A673 (cell line): ENCODE measurements around the gene RAP1GDS1. TPM values are rescaled to one million over a fixed set of nuclear protein-coding genes. Genes with fewer than 3 reads are reported as not detected.

ENCODE experiments used
- BruUV-seq: library from RNA; stranded (reverse); fragments of 400-500 nt; replicated peaks from 2 replicates; lab custom pipeline; 2021; lab: Mats Ljungman, UMichigan
- CTCF ChIA-PET: fragments of 300-600 bp; sonication (Branson Sonifier 250); formaldehyde crosslinking; loops from one replicate; lab custom pipeline; 2022; ENCODE audit warnings: antibody characterized with exemption; lab: Charles Lee
- POLR2A ChIA-PET: fragments of 300-600 bp; sonication (Branson Sonifier 250); formaldehyde crosslinking; loops from one replicate; lab custom pipeline; 2022; ENCODE audit warnings: antibody characterized with exemption; ENCODE audit not compliant: low non-redundant PET; lab: Charles Lee
- DNase-seq: peaks from one replicate; pipeline ENCODE4 v3.0.0-alpha.2; 2015; ENCODE audit warnings: low spot score
- H3K27ac ChIP-seq: fragments of 200-600 bp; sonication (generic); 2 replicates; pipeline ENCODE4 v1.5.1; 2016; ENCODE audit warnings: mixed run types, low read depth, mild to moderate bottlenecking, mixed read lengths, antibody characterized with exemption, low read length; ENCODE audit not compliant: poor library complexity, severe bottlenecking
- H3K27me3 ChIP-seq: fragments of 200-600 bp; sonication (generic); replicated peaks from 2 replicates; pipeline ENCODE4 v1.6.1; 2017; ENCODE audit warnings: mixed run types, low read depth, mild to moderate bottlenecking, mixed read lengths, antibody characterized with exemption, low read length; ENCODE audit not compliant: insufficient read depth, poor library complexity
- H3K36me3 ChIP-seq: fragments of 200-600 bp; sonication (generic); 2 replicates; pipeline ENCODE4 v1.6.1; 2016; ENCODE audit warnings: mixed run types, mild to moderate bottlenecking, mixed read lengths, antibody characterized with exemption, low read length; ENCODE audit not compliant: insufficient read depth, poor library complexity, severe bottlenecking
- H3K4me1 ChIP-seq: fragments of 200-600 bp; sonication (generic); 2 replicates; pipeline ENCODE4 v1.6.1; 2017; ENCODE audit warnings: mixed run types, mild to moderate bottlenecking, mixed read lengths, antibody characterized with exemption, low read length; ENCODE audit not compliant: insufficient read depth, poor library complexity, severe bottlenecking
- H3K4me3 ChIP-seq: fragments of 200-600 bp; sonication (generic); 2 replicates; pipeline ENCODE4 v1.5.1; 2016; ENCODE audit warnings: low read depth, mixed run types, mild to moderate bottlenecking, mixed read lengths, low read length; ENCODE audit not compliant: poor library complexity, severe bottlenecking
- H3K9me3 ChIP-seq: fragments of 200-600 bp; sonication (generic); 2 replicates; pipeline ENCODE4 v1.6.1; 2016; ENCODE audit warnings: mixed run types, low read depth, mild to moderate bottlenecking, mixed read lengths, antibody characterized with exemption, low read length; ENCODE audit not compliant: poor library complexity, severe bottlenecking
- CTCF ChIP-seq: fragments of 300-800, 200-600 bp; sonication (generic); conservative IDR thresholded peaks from 2 replicates; pipeline ENCODE4 v1.5.1; 2017; ENCODE audit warnings: low read depth, mild to moderate bottlenecking, antibody characterized with exemption, low read length, moderate library complexity, mixed read lengths
- EZH2 ChIP-seq: fragments of 200-600 bp; sonication (generic); IDR thresholded peaks from 2 replicates; pipeline ENCODE4 v1.6.1; 2017; ENCODE audit warnings: borderline replicate concordance, low read depth, mild to moderate bottlenecking, mixed read lengths, antibody characterized with exemption, low read length; ENCODE audit not compliant: poor library complexity, severe bottlenecking
- intact Hi-C: fragments of 100-400 bp; cut with micrococcal nuclease; formaldehyde crosslinking; loops from one replicate; pipeline ENCODE4 v1.10.0; 2022; ENCODE audit not compliant: unreplicated experiment
- total RNA-seq: library from RNA; stranded (reverse); gene quantifications from 2 replicates; pipeline ENCODE4 v1.2.3, GENCODE V29; 2021

RAP1GDS1 gene
- total RNA-seq, 1 experiment from 2014 or later, result 44.5 TPM

- H3K4me3 ChIP-seq, result no peak overlapping the region
- no peaks in the 10 kb centered on the region for H3K27me3 ChIP-seq
- peaks cover 6% of the 10 kb centered on the region for H3K4me1 ChIP-seq
- BruUV-seq, result no TSS peak
- no peaks in the 10 kb centered on the region for H3K9me3 ChIP-seq
- no peak overlapping the region for H3K27ac ChIP-seq
- intact Hi-C loops, result no loop called here
- H3K36me3 ChIP-seq, result no peaks in the 10 kb centered on the region
- ChIA-PET POLR2A (no interaction called here), CTCF (no interaction called here)
- TF ChIP-seq EZH2 (no peak), CTCF (no peak)
- DNase-seq, result no peak
These were observed 120.1 kb downstream of the RAP1GDS1 start for GRCh38 chr4:98381306-98381705.

- no peak overlapping the region for H3K27ac ChIP-seq
- no peaks in the 10 kb centered on the region for H3K36me3 ChIP-seq
- no TSS peak for BruUV-seq
- no peaks in the 10 kb centered on the region for H3K27me3 ChIP-seq
- intact Hi-C loops, result no loop called here
- ChIA-PET CTCF (no interaction called here), POLR2A (interaction anchor here (0.5 kb wide), 1 partner anchor 41 kb away, joined by 5 read pairs; no protein-coding TSS in a partner anchor)
- TF ChIP-seq EZH2 (no peak), CTCF (no peak)
- DNase-seq, result no peak
- no peaks in the 10 kb centered on the region for H3K9me3 ChIP-seq
- peaks cover 6% of the 10 kb centered on the region for H3K4me1 ChIP-seq
- H3K4me3 ChIP-seq, result no peak overlapping the region
These were observed 122.4 kb downstream of the RAP1GDS1 start for GRCh38 chr4:98383431-98384106.

- Histone ChIP-seq H3K4me1 (peaks cover 6% of the 10 kb centered on the region), H3K4me3 (no peak overlapping the region), H3K36me3 (no peaks in the 10 kb centered on the region), H3K27ac (no peak overlapping the region), H3K27me3 (no peaks in the 10 kb centered on the region), H3K9me3 (no peaks in the 10 kb centered on the region)
- no peak for DNase-seq
- intact Hi-C loops, result no loop called here
- CTCF ChIA-PET, result no interaction called here
- POLR2A ChIA-PET, result no interaction called here
- BruUV-seq, result no TSS peak
- no peak for TF ChIP-seq CTCF
- TF ChIP-seq EZH2, result no peak
These were observed 124.6 kb downstream of the RAP1GDS1 start for GRCh38 chr4:98385831-98386230.
